ENCODE data around the gene LRRC3. TPM values are rescaled to one million over a fixed set of nuclear protein-coding genes. Genes with fewer than 3 reads are reported as not detected.
A peak's percentile ranks its signal among the peaks of the same experiment; 100 is the strongest.

The LRRC3 gene
- total RNA-seq, 1 donor from 2014 or later = 2.5 TPM

DNA sequence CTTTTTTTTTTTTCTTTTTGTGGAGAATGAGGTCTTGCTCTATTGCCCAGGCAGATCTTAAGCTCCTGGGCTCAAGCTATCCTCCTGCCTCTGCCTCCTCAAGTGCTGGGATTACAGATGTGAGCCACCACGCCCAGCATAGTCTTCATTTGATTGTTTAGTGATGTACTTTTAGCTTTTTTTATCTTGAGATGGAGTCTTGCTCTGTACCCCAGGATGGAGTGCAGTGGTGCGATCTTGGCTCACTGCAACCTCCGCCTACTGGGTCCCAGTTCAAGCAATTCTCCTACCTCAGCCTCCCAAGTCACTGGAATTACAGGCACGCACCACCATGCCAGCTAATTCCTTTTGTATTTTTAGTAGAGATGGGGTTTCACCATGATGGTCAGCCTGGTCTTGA lies 24.0 kb upstream of the LRRC3 start:
- peaks cover 2% of the 10 kb centered on the region for H3K4me1 Mint-ChIP-seq
- no peak overlapping the region for H3K4me3 Mint-ChIP-seq
- Histone ChIP-seq H3K27ac (no peak overlapping the region), H2AFZ (replicated peaks) (no peak overlapping the region), H3F3A (ENCODE audit: low read depth) (no peaks in the 10 kb centered on the region), H3K36me3 (no peaks in the 10 kb centered on the region), H3K4me2 (no peak overlapping the region), H3K4me3 (no peak overlapping the region), H3K9me3 (ENCODE audit: low read depth) (no peaks in the 10 kb centered on the region), H3K27me3 (no peaks in the 10 kb centered on the region), H3K79me2 (ENCODE audit: low read depth) (no peaks in the 10 kb centered on the region), H3K4me1 (no peaks in the 10 kb centered on the region), H3K9ac (no peak overlapping the region), H4K20me1 (ENCODE audit: low read depth) (no peaks in the 10 kb centered on the region)
- TF ChIP-seq, protein P1, sequence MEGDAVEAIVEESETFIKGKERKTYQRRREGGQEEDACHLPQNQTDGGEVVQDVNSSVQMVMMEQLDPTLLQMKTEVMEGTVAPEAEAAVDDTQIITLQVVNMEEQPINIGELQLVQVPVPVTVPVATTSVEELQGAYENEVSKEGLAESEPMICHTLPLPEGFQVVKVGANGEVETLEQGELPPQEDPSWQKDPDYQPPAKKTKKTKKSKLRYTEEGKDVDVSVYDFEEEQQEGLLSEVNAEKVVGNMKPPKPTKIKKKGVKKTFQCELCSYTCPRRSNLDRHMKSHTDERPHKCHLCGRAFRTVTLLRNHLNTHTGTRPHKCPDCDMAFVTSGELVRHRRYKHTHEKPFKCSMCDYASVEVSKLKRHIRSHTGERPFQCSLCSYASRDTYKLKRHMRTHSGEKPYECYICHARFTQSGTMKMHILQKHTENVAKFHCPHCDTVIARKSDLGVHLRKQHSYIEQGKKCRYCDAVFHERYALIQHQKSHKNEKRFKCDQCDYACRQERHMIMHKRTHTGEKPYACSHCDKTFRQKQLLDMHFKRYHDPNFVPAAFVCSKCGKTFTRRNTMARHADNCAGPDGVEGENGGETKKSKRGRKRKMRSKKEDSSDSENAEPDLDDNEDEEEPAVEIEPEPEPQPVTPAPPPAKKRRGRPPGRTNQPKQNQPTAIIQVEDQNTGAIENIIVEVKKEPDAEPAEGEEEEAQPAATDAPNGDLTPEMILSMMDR (IDR thresholded peaks at IDR 0.05) = no peak
- no peak for TF ChIP-seq EZH2phosphoT487 (IDR thresholded peaks at IDR 0.05)
- no peak for TF ChIP-seq EZH2 (IDR thresholded peaks at IDR 0.05)
- no peak overlapping the region for H3K27ac Mint-ChIP-seq
- peaks cover 12% of the 10 kb centered on the region for H3K9me3 Mint-ChIP-seq
- no peak for DNase-seq (ENCODE audit: low spot score)
- H3K36me3 Mint-ChIP-seq = no peaks in the 10 kb centered on the region
- peaks cover 6% of the 10 kb centered on the region for H3K27me3 Mint-ChIP-seq (ENCODE audit: insufficient read depth, low read depth)

GRCh38 chr21:44432841-44433790 lies 22.2 kb upstream of the LRRC3 start:
- no peak for TF ChIP-seq EZH2phosphoT487 (IDR thresholded peaks at IDR 0.05)
- no peak for TF ChIP-seq EZH2 (IDR thresholded peaks at IDR 0.05)
- TF ChIP-seq, protein P1 (IDR thresholded peaks at IDR 0.05) = no peak
- Mint-ChIP-seq H3K4me3 (peak overlapping the region; percentile 75), H3K36me3 (no peaks in the 10 kb centered on the region), H3K27me3 (ENCODE audit: insufficient read depth, low read depth) (peaks cover 6% of the 10 kb centered on the region), H3K27ac (peak overlapping the region; percentile 72), H3K4me1 (peaks cover 2% of the 10 kb centered on the region), H3K9me3 (peaks cover 12% of the 10 kb centered on the region)
- Histone ChIP-seq H3K4me2 (no peak overlapping the region), H4K20me1 (ENCODE audit: low read depth) (no peaks in the 10 kb centered on the region), H3K79me2 (ENCODE audit: low read depth) (no peaks in the 10 kb centered on the region), H3K4me3 (no peak overlapping the region), H3K4me1 (no peaks in the 10 kb centered on the region), H3K27ac (no peak overlapping the region), H3K36me3 (no peaks in the 10 kb centered on the region), H3F3A (ENCODE audit: low read depth) (no peaks in the 10 kb centered on the region), H3K27me3 (no peaks in the 10 kb centered on the region), H3K9me3 (ENCODE audit: low read depth) (no peaks in the 10 kb centered on the region), H3K9ac (no peak overlapping the region), H2AFZ (replicated peaks) (no peak overlapping the region)
- DNase-seq (ENCODE audit: low spot score) = no peak

DNA sequence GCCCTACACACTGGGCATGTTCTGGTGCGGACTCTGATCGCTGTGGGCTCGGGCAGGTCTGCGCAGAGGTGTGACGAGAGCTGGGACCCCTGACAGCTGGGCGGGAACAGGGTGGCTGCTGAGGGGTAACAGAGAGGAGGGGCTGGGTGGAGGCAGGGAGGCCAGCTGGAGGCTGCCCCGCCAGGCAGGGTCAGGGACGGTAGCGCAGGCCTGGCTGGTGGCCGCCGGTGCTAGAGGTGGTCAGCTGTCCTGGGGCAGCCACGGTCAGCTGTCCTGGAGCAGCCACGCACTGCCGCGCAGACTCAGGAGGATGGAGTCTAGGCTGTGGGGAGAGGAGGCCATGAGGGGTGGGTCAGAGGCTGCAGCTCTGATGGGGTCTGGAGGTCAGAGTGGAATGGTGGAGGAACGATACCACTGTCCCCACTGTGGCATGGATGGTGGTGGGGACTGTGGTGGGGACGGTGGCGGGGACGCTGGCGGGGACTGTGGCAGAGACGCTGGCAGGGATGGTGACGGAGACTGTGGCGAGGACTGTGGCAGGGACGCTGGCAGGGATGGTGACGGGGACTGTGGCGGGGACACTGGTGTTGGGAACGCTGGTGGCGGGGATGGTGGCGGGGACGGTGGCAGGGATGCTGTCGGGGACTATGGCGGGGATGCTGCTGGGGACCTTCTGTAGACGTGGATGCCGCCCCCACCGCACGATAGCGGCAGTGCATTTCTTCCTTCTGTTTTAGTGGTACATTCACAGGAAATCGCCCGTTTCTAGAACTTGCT lies 21.3 kb upstream of the LRRC3 start:
- H3K4me3 ChIP-seq = no peak overlapping the region
- no peaks in the 10 kb centered on the region for H3K36me3 Mint-ChIP-seq
- H3K9me3 Mint-ChIP-seq = peaks cover 9% of the 10 kb centered on the region
- H3K27ac ChIP-seq = no peak overlapping the region
- TF ChIP-seq EZH2 (IDR thresholded peaks at IDR 0.05) (no peak), EZH2phosphoT487 (IDR thresholded peaks at IDR 0.05) (no peak)
- TF ChIP-seq, protein P1 (IDR thresholded peaks at IDR 0.05) = no peak
- H3K4me2 ChIP-seq = no peak overlapping the region
- H3K4me3 Mint-ChIP-seq = no peak overlapping the region
- H3K27ac Mint-ChIP-seq = no peak overlapping the region
- peaks cover 6% of the 10 kb centered on the region for H3K27me3 Mint-ChIP-seq (ENCODE audit: insufficient read depth, low read depth)
- no peaks in the 10 kb centered on the region for H3K36me3 ChIP-seq
- no peak overlapping the region for H2AFZ ChIP-seq (replicated peaks)
- H3F3A ChIP-seq (ENCODE audit: low read depth) = no peaks in the 10 kb centered on the region
- peaks cover 2% of the 10 kb centered on the region for H3K4me1 Mint-ChIP-seq
- no peaks in the 10 kb centered on the region for H3K27me3 ChIP-seq
- no peak overlapping the region for H3K9ac ChIP-seq
- no peaks in the 10 kb centered on the region for H4K20me1 ChIP-seq (ENCODE audit: low read depth)
- no peaks in the 10 kb centered on the region for H3K4me1 ChIP-seq
- DNase-seq (ENCODE audit: low spot score) = no peak
- H3K79me2 ChIP-seq (ENCODE audit: low read depth) = no peaks in the 10 kb centered on the region
- no peaks in the 10 kb centered on the region for H3K9me3 ChIP-seq (ENCODE audit: low read depth)

Measured in neural progenitor cell (in vitro differentiated cells).